Neutrophil (primary cell): ENCODE measurements around the gene ZNF232.
"Not testable (repeated sequence)": the region's sequence is repeated elsewhere in the genome, so short reads cannot be mapped to it uniquely, and the experiment has no call there.

Experiments
- H3K27ac ChIP-seq: fragments of 200-600 bp; sonication (generic); 2 replicates; pipeline ENCODE4 v1.5.1; 2016; ENCODE audit warnings: mild to moderate bottlenecking, moderate library complexity
- H3K27me3 ChIP-seq: fragments of 200-600 bp; sonication (generic); 2 replicates; pipeline ENCODE4 v1.6.0; 2016; ENCODE audit warnings: mild to moderate bottlenecking
- H3K36me3 ChIP-seq: fragments of 200-600 bp; sonication (generic); 2 replicates; pipeline ENCODE4 v1.5.1; 2017
- H3K4me1 ChIP-seq, 2 experiments: fragments of 200-600 bp in 1 of 2; sonication (generic) in 1 of 2; 1 replicate in 1 of 2; 2 replicates in 1 of 2; pipeline versions ENCODE4 v1.5.1 to v1.6.1; 2013 to 2016; ENCODE audit warnings: low read depth in 1 of 2, low read length in 1 of 2, mild to moderate bottlenecking in 1 of 2, moderate library complexity in 1 of 2; ENCODE audit not compliant: control insufficient read depth in 1 of 2, insufficient read depth in 1 of 2
- H3K4me3 ChIP-seq, 2 experiments: fragments of 200-600 bp in 1 of 2; sonication (generic) in 1 of 2; 1 replicate in 1 of 2; 2 replicates in 1 of 2; pipeline ENCODE4 v1.5.1; 2013 to 2016; ENCODE audit warnings: low read depth in 1 of 2, low read length in 1 of 2, mild to moderate bottlenecking in 1 of 2, moderate library complexity in 1 of 2
- H3K9me3 ChIP-seq: fragments of 200-600 bp; sonication (generic); 2 replicates; pipeline ENCODE4 v1.5.1; 2016
- CTCF ChIP-seq: fragments of 200-600 bp; sonication (generic); IDR thresholded peaks from 2 replicates; pipeline ENCODE4 v1.5.1; 2016; ENCODE audit warnings: antibody characterized with exemption

Gene ZNF232

GRCh38 chr17:5092218-5093010 lies 19.3 kb downstream of the ZNF232 start:
- peaks cover 8 to 12% of the 10 kb centered on the region in 2 experiments for H3K4me1 ChIP-seq
- no peak for TF ChIP-seq CTCF
- peaks cover 28% of the 10 kb centered on the region for H3K27me3 ChIP-seq
- peaks cover 76% of the 10 kb centered on the region for H3K9me3 ChIP-seq
- H3K27ac ChIP-seq = no peak overlapping the region
- H3K36me3 ChIP-seq = no peaks in the 10 kb centered on the region
- H3K4me3 ChIP-seq = no peak overlapping the region

GRCh38 chr17:5080591-5080990 lies 31.1 kb downstream of the ZNF232 start:
- peaks cover 16% of the 10 kb centered on the region for H3K27me3 ChIP-seq
- no peak overlapping the region for H3K27ac ChIP-seq
- H3K4me3 ChIP-seq = no peak overlapping the region
- peaks cover 12% of the 10 kb centered on the region in 2 experiments for H3K4me1 ChIP-seq
- no peaks in the 10 kb centered on the region for H3K36me3 ChIP-seq
- H3K9me3 ChIP-seq = no peaks in the 10 kb centered on the region
- no peak for TF ChIP-seq CTCF

GRCh38 chr17:5078106-5079028 lies 33.3 kb downstream of the ZNF232 start, which contains the start of gene ZFP3:
Gene ZFP3, plus strand, starts transcription at chr17:5078467. Its CDS starts 13,038 bp downstream, at chr17:5091505.
- Histone ChIP-seq H3K9me3 (no peaks in the 10 kb centered on the region), H3K27ac (peak within 1 kb of the TSS; percentile 58), H3K4me3 (peak within 1 kb of the TSS; percentile 83 to 91), H3K4me1 (peaks cover 12% of the 10 kb centered on the region in 2 experiments), H3K36me3 (no peaks in the 10 kb centered on the region), H3K27me3 (peaks cover 26% of the 10 kb centered on the region)
- TF ChIP-seq CTCF = no peak

- TF ChIP-seq CTCF = no peak
- Histone ChIP-seq H3K27me3 (peaks cover 26% of the 10 kb centered on the region), H3K9me3 (no peaks in the 10 kb centered on the region), H3K36me3 (no peaks in the 10 kb centered on the region), H3K27ac (peak overlapping the region; percentile 58), H3K4me3 (peak overlapping the region; percentile 83 to 91), H3K4me1 (peaks cover 12% of the 10 kb centered on the region in 2 experiments)
These were observed 33.9 kb downstream of the ZNF232 start for GRCh38 chr17:5077781-5078105.

GRCh38 chr17:5077275-5077674 lies 34.4 kb downstream of the ZNF232 start:
- Histone ChIP-seq H3K4me1 (peaks cover 12% of the 10 kb centered on the region in 2 experiments), H3K27me3 (peaks cover 26% of the 10 kb centered on the region)
- not testable (repeated sequence) for H3K4me3 ChIP-seq, H3K27ac ChIP-seq, H3K36me3 ChIP-seq, H3K9me3 ChIP-seq

GRCh38 chr17:5075472-5075871 lies 36.2 kb downstream of the ZNF232 start:
- H3K36me3 ChIP-seq, H3K4me3 ChIP-seq, H3K27ac ChIP-seq, H3K9me3 ChIP-seq: not testable (repeated sequence)
- peaks cover 34% of the 10 kb centered on the region for H3K27me3 ChIP-seq
- peaks cover 12% of the 10 kb centered on the region in 2 experiments for H3K4me1 ChIP-seq
